Putamen (tissue), 1 donor: ENCODE data around the gene TRPV6.

Experiments
- DNase-seq: peaks from one replicate; pipeline ENCODE4 v3.0.0-alpha.2; 2016; ENCODE audit warnings: low spot score

Gene TRPV6

DNA sequence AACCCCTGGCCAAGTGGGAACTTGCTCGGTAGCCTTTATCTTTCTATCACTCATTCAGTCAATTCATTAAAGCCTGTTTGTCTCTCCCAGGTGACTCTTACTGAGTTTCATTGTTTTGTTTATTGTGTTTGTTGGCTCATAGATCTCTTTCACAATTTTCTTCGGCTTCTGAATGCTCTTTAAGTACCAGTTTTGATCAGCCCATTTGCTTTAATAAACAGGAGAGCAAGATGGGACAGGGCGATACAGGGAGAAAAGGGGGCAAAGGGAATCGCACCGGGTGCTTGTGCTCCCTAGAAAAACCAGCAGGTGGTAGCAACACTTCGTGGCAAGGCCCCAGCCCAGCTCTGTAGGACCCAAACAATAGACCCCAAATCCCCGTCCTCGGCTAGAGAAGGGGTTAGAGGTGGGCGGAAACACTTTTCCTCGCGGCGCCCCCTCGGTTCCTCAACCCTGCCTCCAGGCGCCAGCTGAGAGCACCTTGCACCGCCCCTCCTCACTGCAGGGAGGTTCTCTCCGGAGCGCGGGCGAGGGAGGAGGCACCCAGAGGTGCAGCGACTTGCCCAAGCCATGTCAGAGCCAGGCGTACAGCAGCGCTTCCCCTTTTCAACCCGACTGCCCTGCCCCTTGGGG is 31.7 kb downstream of the TRPV6 start:
- peak; percentile 63 for DNase-seq

GRCh38 chr7:142851919-142852318 is 33.6 kb downstream of the TRPV6 start:
- DNase-seq = no peak

DNA sequence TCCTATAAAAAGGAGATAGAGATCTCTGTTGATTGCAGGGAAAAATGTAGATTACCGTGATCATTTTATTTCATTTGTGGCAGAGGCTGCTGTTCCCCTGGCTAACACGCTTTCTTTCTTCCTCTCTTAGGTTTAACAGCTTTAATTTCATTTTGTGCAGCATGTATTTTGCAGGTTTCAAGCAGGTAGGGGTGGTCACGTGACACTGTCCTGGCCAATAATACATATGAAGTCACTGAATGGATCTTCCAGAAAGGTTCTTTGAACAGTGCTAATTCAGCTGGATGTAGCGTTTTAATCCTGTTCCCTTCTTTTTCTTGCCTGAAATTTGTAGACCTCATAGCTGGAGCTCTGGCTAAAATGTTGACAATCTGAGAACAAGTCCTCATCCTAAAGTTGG is 34.3 kb downstream of the TRPV6 start:
- no peak for DNase-seq

- no peak for DNase-seq
Observed at GRCh38 chr7:142847353-142847752, 38.2 kb downstream of the TRPV6 start.

- no peak for DNase-seq
Observed at GRCh38 chr7:142842251-142842766, 43.2 kb downstream of the TRPV6 start.

DNA sequence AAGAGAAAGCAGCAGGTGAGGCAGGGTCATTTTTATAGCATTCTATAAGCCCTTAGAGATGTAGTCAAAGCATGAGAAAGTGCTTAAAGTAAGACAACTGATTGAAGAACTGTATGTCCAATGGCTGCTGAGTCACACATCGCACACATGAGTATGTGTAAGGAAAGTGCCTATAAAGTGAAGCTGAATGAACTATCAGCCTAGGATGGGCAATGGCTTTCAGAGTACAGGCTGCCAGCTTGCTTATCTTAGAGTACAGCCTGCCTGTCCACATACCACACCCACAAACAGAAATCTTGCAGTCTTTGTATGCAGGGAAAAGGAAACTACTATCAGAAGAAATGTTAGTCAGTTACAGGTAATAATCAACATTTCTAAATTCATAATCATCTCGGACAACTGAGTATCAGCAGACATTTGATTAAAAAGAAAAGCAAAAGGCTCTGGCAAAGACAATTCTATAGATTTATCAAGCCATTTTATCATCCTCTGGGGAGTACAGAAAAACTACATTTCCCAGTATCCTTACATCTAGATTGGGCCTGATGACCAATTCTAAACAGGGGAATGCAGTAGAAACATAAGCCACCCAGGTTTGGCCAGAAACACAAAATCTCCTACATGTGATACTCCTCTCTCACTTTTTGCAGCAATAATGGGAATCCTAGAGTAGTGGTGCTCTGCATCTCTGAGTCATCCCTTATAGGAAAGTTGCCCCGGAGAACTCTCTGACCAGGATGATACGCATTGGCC is 46.9 kb downstream of the TRPV6 start:
- no peak for DNase-seq

DNA sequence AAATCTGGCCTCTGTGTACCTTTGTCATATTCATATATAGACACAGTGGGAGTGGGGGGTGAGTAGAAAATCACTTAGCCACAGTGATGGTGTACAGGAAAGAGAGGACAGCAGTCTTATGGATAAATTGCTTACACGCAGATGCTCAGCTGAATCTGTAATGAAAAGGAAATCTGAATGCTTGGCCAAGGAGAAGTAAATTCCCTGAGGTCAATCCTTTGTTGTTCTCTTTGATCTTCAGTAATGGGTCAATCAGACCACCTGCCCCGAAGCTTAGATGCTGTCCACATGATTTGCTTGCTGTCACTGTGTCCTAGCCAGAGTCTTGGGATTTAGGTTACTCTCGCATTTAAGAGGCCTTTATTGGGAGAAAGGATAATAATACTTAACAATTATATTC is 49.1 kb downstream of the TRPV6 start:
- no peak for DNase-seq

DNA sequence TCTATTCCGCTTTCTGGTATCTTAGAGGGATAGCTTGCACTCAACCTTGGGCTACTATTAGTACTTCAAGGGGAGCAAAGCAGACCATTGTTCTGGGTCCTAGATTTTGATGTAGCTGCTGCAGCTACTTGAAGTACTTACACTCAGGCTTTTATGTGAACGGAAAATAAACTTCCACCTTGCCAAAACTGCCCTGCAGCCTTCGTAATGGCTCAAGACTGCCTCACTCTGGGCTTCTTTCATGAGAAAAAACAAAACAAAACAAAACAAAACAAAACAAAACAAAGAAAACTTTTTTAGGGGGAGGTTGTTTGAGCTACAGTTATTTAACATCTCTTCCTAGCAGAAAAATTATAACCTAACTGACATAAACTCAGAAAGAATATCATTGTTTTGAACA is 50.1 kb downstream of the TRPV6 start:
- no peak for DNase-seq

DNA sequence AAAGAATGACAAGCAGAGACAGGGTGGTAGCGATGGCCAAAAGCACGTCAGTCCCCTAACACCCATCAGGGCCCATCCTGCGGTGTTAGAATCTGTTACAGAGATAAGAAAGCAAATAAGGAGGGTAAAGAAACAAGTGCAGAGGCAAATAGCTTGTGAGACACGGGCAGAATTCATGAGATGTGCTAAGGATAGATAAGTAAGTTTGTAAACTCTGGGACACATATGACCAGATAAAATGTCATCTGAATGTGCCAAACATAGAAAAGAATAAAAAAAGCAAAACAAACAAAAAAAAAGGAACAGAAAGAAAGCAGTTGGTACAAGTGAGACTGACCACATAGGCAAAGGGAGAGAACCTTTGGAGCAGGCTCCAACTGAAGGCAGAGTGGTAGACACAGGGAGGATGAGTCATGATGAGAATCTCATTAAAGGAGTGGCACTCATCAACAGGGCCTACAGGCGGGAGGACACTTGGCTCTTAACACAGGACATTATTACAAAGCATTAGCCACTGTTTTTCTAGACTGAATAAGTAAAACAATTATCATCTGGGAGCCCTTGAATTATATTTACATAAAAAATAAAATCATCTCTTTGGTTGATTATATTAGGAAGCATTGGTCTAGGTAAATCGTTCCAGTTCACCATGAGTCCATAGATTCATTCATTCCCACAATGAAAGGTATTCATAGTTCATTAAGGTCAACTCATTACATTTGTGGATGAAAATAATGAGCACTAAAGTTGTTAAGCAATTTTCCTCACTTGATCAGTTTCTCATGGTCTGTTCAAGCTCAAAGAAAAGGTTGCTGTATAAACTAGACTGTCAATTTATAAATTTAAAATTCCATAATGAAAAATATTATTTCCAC is 52.1 kb downstream of the TRPV6 start:
- no peak for DNase-seq

- no peak for DNase-seq
Observed at GRCh38 chr7:142832417-142832816, 53.1 kb downstream of the TRPV6 start.

GRCh38 chr7:142827951-142828500 is 57.5 kb downstream of the TRPV6 start:
- no peak for DNase-seq

DNA sequence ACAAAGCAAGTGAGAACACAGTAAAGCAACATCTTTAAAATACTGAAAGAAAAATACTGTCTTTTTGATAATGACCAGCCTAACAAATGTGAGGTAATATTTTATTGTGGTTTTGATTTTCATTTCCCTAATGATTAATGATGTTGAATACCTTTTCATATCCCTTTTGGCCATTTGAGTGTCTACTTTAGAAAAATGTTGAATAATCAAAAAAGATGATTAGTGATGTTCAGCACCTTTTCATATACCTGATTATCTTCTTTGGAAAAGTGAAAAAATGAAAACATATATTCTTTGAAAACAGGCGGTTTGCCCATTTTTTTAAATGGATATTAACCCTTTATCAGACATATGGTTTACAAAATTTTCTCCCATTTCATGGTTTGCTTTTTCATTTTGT is 62.8 kb downstream of the TRPV6 start:
- DNase-seq = no peak
